Stimulated activated CD4-positive, alpha-beta T cell treated with anti-CD3 and anti-CD28 coated beads, Interleukin-1b, Interleukin-23, amount 100 ng/mL, for 4 hours (primary cell): Measurements from ENCODE around the gene TSPAN11.

ENCODE experiments used
- DNase-seq, 2 donors: peaks; one replicate each; pipeline ENCODE4 v3.0.0-alpha.2; 2020; ENCODE audit warnings: low read depth in 2 of 2

The TSPAN11 gene

GRCh38 chr12:30959778-30960177, 33.2 kb downstream of the TSPAN11 start:
- no peak for DNase-seq

- DNase-seq = no peak
Observed at GRCh38 chr12:30961030-30961429, 34.5 kb downstream of the TSPAN11 start.

DNA sequence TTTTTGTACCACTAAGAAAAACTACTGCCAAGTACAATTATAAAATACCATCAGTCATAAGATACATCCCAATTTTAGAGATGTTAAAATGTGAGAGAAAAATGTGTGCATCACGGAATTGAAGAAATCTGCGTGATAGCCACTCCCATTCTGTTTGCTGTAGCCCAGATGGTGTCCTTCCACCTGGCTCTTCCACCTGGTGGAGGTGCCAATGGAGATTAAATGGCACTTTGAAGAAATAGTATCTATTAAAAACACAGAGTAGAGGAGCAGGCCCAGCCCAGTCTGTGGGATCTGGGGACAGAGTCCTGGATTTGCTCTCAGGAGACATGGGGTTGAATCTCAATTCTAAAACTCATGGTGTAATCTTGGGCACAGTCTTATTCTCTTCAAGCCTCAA, 35.5 kb downstream of the TSPAN11 start:
- DNase-seq = no peak

- DNase-seq = no peak
Observed at GRCh38 chr12:30963709-30964564, 37.4 kb downstream of the TSPAN11 start.

DNA sequence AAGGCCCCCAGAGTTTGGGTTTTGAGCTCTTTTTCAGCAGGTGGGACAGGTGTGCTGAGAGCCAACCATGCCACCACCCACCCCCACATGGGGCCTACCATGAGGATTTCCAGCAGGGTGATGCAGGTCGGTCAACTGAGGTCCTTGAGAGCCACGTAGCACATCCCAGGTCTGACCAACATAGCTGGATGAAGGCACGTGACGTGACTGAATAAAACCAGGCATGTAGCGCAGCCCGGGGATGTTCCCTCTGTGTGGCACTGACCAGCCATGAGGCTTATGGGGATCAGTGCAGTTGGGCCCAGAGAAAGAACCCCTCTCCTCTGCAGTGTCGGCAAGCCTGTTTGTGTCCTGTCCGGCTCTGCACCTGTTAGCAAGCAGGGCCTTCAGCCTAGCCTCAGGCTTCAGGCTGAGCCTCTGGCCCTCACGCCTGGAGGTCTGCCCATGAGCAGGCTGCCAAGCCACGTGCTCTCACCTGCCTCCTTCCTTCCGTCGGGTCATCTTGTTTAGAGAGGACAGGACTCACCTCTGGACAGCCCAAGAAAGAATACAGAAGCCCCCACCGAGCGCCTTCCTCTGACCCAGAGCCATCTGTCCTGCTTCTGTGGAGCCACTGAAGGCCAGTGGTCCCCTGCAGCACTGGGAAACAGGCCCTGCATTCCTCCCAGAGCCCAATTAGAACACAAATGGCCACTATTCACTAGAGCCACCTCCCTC, 38.5 kb downstream of the TSPAN11 start:
- no peak for DNase-seq

- no peak for DNase-seq
Observed at GRCh38 chr12:30965613-30965985, 39.1 kb downstream of the TSPAN11 start.

GRCh38 chr12:30967026-30967425, 40.5 kb downstream of the TSPAN11 start:
- DNase-seq = no peak

- no peak for DNase-seq
Observed at GRCh38 chr12:30968211-30968610, 41.7 kb downstream of the TSPAN11 start.

- no peak for DNase-seq
Observed at GRCh38 chr12:30969006-30969405, 42.5 kb downstream of the TSPAN11 start.

- no peak for DNase-seq
Observed at GRCh38 chr12:30969606-30970395, 43.3 kb downstream of the TSPAN11 start.

GRCh38 chr12:30970559-30971197, 44.1 kb downstream of the TSPAN11 start:
- no peak for DNase-seq

DNA sequence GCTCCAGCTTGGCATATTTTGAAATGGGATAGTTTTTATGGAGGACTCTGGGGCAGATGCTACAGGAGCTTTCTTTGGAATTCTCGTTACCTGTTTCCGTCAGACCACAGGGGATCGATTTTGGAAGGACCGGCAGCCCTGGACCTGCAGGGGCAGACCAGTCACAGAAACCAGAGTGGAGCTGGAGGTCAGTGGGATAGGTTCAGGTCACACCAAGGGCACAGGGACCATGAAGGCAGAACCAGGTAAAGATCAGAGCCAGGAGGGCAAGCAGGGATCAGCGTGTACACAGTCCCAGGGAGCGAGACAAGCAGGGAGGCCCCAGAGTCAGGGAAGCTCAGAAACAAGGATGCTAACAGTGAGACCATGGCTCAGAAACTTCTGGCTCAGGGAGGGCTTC, 45.5 kb downstream of the TSPAN11 start:
- no peak for DNase-seq

DNA sequence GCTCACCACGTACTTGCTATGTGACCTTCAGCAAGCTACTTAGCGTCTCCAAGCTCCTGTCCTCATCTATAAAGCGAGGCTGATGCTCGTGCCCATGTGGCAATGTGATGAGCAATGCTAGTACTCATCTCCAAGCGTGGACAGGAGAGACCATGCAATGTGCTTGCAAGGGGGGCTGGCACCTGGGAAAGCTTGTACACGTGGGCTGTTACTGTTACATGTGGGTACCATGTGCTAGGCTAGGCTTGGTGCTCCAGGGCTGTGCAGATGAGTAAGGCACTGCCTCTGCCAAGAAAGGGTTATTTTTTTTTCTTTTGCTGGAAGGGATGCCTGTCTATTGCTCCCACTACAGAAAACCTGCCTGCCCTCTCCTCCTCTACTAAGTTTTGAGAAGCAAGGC, 46.6 kb downstream of the TSPAN11 start:
- no peak for DNase-seq

DNA sequence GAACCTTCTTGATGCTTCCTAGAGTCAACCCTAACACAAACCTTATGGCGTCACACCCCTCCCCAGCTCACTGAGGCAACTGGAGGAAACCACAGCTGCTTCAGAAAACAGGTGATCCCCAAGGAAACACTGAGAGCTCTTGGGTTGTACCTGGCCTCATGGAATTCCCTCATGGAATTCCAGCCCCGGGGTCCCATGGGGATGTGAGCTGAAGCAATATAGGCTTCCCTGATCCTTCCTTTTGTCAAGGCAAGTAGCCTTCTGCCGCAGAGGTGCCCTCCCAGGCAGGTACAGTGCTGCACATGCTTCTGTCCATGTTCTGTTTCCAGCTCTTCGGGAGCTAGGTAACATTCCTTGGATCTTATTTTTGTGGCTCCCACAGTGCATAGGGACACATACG, 47.3 kb downstream of the TSPAN11 start:
- DNase-seq = no peak

DNA sequence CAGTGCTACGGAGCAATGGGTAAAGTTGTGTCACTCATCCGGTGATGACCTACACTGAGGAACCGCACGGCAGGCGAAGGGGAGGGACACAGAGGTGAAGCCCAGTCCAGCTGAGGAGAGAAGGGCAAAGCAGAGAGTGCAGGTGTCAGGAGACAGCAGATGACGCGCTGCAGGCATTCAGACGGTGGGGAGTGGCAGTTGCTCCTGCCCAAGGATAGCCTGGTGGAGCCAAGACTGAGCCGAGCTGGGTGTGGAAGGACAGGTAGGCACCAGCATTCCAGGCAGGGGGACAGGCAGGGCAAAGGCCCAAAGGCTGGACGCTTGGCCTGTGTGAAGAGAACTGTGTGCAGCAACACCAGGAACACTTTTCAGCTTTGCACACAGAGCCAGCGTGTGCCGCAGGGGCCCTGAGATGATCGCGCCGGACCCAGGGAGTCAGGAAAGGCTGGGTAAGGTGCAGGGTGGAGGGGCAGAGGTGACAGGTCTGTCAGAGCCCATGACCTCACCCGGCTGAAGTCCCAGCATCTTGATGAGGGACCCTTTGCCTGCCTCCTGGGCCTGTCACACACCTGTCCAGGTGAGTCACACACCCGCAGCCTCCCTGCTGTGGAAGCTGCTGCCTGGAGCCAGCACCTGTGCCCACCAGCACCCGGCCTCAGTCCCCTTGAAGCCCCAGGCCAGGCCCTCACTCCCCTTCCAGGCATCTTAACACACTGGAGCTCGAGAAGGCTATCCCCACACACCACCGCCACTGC, 48.4 kb downstream of the TSPAN11 start:
- no peak for DNase-seq

DNA sequence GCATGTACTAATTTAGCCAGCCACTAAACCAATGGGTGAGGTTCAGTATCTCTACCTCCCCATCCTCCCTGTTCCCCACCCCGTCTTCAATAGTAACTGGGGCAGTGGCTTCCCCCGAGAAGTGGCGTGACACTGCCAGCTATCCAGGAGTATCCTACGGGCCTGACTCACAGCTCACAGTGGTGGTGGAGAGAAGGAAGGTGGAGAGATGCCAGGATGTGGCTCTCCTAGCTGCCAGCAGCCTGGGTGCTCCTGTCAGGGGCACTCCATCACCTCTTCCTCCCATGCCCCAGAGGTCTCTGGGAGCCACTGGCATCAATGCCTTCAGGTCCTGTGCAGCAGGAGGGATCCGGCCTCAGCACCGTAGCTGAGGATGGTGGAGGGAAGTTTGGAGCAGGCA, 49.0 kb downstream of the TSPAN11 start:
- no peak for DNase-seq

DNA sequence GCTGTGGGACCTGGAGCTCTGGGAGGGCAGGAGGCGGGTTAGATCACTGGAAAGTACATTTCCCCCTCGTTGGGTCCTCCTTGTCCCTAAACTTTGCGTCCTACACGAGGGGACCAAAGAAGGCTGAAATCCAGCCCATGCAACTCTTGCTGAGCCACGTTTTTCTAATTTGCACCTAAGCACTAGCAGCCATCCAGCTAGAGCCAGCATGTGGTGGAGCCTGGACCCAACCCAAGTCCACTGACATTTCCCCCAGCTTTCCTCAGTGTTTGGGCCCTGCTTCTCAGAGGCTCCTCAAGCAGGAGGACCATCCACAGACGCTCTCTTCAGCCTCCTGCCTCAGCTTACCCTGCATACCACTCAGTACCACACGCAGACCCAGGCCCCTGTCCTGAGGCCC, 49.7 kb downstream of the TSPAN11 start:
- no peak for DNase-seq

- DNase-seq = no peak
Observed at GRCh38 chr12:30977124-30977523, 50.6 kb downstream of the TSPAN11 start.

GRCh38 chr12:30977537-30978349, 51.2 kb downstream of the TSPAN11 start:
- no peak for DNase-seq

DNA sequence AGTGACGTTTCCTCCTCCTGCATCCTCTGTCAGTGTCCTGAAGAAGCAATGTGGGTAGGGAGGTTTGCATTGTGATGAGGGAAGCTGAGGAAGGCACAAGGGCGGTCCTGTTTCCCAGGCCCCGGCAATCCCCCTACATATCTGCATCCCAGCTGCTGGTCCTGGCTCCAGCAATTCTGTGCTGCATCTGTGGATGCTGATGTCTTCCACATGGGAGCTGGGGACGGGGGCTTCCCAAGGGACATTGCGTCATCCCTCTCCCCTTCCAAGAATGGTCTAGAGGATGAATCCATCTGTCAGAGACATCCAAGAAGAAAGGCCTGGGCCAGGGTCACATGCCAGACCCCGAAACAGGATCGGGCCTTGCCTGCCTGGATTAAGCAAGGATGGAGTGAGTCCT, 52.1 kb downstream of the TSPAN11 start:
- no peak for DNase-seq
